HepG2 (cell line): Measurements from ENCODE around the gene MVP. TPM values are rescaled to one million over a fixed set of nuclear protein-coding genes. Genes with fewer than 3 reads are reported as not detected.

Experiments
- AHR ChIP-seq: IDR thresholded peaks from 2 replicates; pipeline ENCODE4 v1.6.1; 2018; ENCODE audit warnings: missing genetic modification reagents, missing compliant biosample characterization
- CBFB ChIP-seq: sonication (generic); formaldehyde crosslinking; IDR thresholded peaks from 2 replicates; pipeline ENCODE4 v1.4.0; 2020; ENCODE audit warnings: missing genetic modification reagents
- ELF1 ChIP-seq: sonication (generic); formaldehyde crosslinking; IDR thresholded peaks from 2 replicates; pipeline ENCODE4 v1.4.0; 2020; ENCODE audit warnings: missing genetic modification reagents
- ELF4 ChIP-seq: sonication (generic); formaldehyde crosslinking; IDR thresholded peaks from 2 replicates; pipeline ENCODE4 v1.5.0; 2020; ENCODE audit warnings: missing genetic modification reagents, mild to moderate bottlenecking, moderate library complexity, borderline replicate concordance
- ERF ChIP-seq: IDR thresholded peaks from 2 replicates; pipeline ENCODE4 v1.6.1; 2018; ENCODE audit warnings: missing biosample characterization, missing genetic modification reagents
- KAT8 ChIP-seq: IDR thresholded peaks from 2 replicates; pipeline ENCODE4 v1.6.1; 2016; ENCODE audit warnings: missing genetic modification reagents, missing compliant biosample characterization
- KDM2A ChIP-seq: sonication (generic); formaldehyde crosslinking; IDR thresholded peaks from 2 replicates; pipeline ENCODE4 v1.4.0; 2020; ENCODE audit warnings: low read depth, missing genetic modification reagents, borderline replicate concordance
- MIXL1 ChIP-seq: IDR thresholded peaks from 2 replicates; pipeline ENCODE4 v1.6.1; 2016
- NFE2L1 ChIP-seq: sonication (generic); formaldehyde crosslinking; IDR thresholded peaks from 2 replicates; pipeline ENCODE4 v1.4.0; 2020; ENCODE audit warnings: missing genetic modification reagents, mild to moderate bottlenecking, borderline replicate concordance
- RFX1 ChIP-seq: fragments of 450-650 bp; IDR thresholded peaks from 2 replicates; pipeline ENCODE4 v1.6.1; 2017
- RFX5 ChIP-seq: IDR thresholded peaks from 2 replicates; pipeline ENCODE4 v1.6.1; 2011; ENCODE audit warnings: low read depth, low read length, improper control_type of control experiment
- STAT5B ChIP-seq: sonication (generic); formaldehyde crosslinking; IDR thresholded peaks from 2 replicates; pipeline ENCODE4 v1.4.0; 2020; ENCODE audit warnings: missing genetic modification reagents
- SYNCRIP ChIP-seq: fragments of 200-400 bp; formaldehyde crosslinking; IDR thresholded peaks from 2 replicates; pipeline ENCODE4 v1.6.1; 2018; ENCODE audit warnings: mild to moderate bottlenecking, low read depth, low read length; ENCODE audit not compliant: insufficient read depth
- TOPORS ChIP-seq: sonication (generic); formaldehyde crosslinking; IDR thresholded peaks from 2 replicates; pipeline ENCODE4 v1.8.0; 2023; ENCODE audit warnings: mild to moderate bottlenecking, missing genetic modification reagents
- ZKSCAN8 ChIP-seq: IDR thresholded peaks from 2 replicates; pipeline ENCODE4 v1.6.1; 2016; ENCODE audit warnings: borderline replicate concordance, missing genetic modification reagents, missing compliant biosample characterization
- ZNF382 ChIP-seq: sonication (generic); formaldehyde crosslinking; IDR thresholded peaks from 2 replicates; pipeline ENCODE4 v1.5.0; 2020; ENCODE audit warnings: missing genetic modification reagents, mild to moderate bottlenecking, borderline replicate concordance
- ZNF432 ChIP-seq: sonication (generic); formaldehyde crosslinking; IDR thresholded peaks from 2 replicates; pipeline ENCODE4 v1.5.0; 2020; ENCODE audit warnings: missing genetic modification reagents, mild to moderate bottlenecking, borderline replicate concordance
- ZNF564 ChIP-seq: sonication (generic); formaldehyde crosslinking; IDR thresholded peaks from 2 replicates; pipeline ENCODE4 v1.8.1; 2023; ENCODE audit warnings: mild to moderate bottlenecking, missing genetic modification reagents
- ZNF713 ChIP-seq: sonication (generic); formaldehyde crosslinking; IDR thresholded peaks from 2 replicates; pipeline ENCODE4 v1.4.0; 2020; ENCODE audit warnings: mild to moderate bottlenecking, missing genetic modification reagents
- ZNF773 ChIP-seq: sonication (generic); formaldehyde crosslinking; IDR thresholded peaks from 2 replicates; pipeline ENCODE4 v1.4.0; 2020; ENCODE audit warnings: missing genetic modification reagents, borderline replicate concordance
- ZSCAN30 ChIP-seq: sonication (generic); formaldehyde crosslinking; IDR thresholded peaks from 2 replicates; pipeline ENCODE4 v1.5.0; 2020; ENCODE audit warnings: mild to moderate bottlenecking, missing genetic modification reagents
- polyA plus RNA-seq, 8 experiments: library from polyadenylated mRNA; depleted of rRNA in 3 of 8; stranded (reverse) in 7 of 8; unstranded in 1 of 8; fragments of >200 nt; fragmentation: Illumina TruSeq in 4 of 8; extraction: Trizol in 4 of 8; gene quantifications; 2 replicates each; pipeline versions ENCODE4 v1.2.1 to v1.2.3, GENCODE V29; 2011 to 2016; ENCODE audit warnings: low read depth in 4 of 8, missing spikeins in 1 of 8, mixed read lengths in 1 of 8; ENCODE audit not compliant: insufficient read depth in 1 of 8
- total RNA-seq, 5 experiments: library from RNA; depleted of rRNA; stranded (reverse); fragments of >200 nt; fragmentation: Illumina TruSeq; extraction: Trizol; gene quantifications; 2 replicates each; pipeline ENCODE4 v1.2.3, GENCODE V29; 2016; ENCODE audit warnings: low read depth in 1 of 5
- TF ChIP-seq, protein P1 (sequence below): IDR thresholded peaks from 2 replicates; pipeline ENCODE4 v1.6.1; 2016; ENCODE audit warnings: missing compliant biosample characterization, missing genetic modification reagents, borderline replicate concordance
- TF ChIP-seq, protein P2 (sequence below): sonication (generic); formaldehyde crosslinking; IDR thresholded peaks from 2 replicates; pipeline ENCODE4 v1.8.1; 2023; ENCODE audit warnings: mild to moderate bottlenecking, moderate library complexity, missing genetic modification reagents
- TF ChIP-seq, protein P3 (sequence below): sonication (generic); formaldehyde crosslinking; IDR thresholded peaks from 2 replicates; pipeline ENCODE4 v1.5.0; 2020; ENCODE audit warnings: mild to moderate bottlenecking, low read depth, missing genetic modification reagents, borderline replicate concordance
- TF ChIP-seq, protein P4 (sequence below): sonication (generic); formaldehyde crosslinking; IDR thresholded peaks from 2 replicates; pipeline ENCODE4 v1.5.0; 2020; ENCODE audit warnings: missing genetic modification reagents
- TF ChIP-seq, protein P5 (sequence below): IDR thresholded peaks from 2 replicates; pipeline ENCODE4 v1.6.1; 2012; ENCODE audit warnings: low read depth, low read length, improper control_type of control experiment

Gene MVP
- total and polyA plus RNA-seq, 2 of the 13 experiments (the other 11 are each of a cell fraction or from before 2014, with no cell fraction given), result 22.9 to 43.5 TPM

DNA sequence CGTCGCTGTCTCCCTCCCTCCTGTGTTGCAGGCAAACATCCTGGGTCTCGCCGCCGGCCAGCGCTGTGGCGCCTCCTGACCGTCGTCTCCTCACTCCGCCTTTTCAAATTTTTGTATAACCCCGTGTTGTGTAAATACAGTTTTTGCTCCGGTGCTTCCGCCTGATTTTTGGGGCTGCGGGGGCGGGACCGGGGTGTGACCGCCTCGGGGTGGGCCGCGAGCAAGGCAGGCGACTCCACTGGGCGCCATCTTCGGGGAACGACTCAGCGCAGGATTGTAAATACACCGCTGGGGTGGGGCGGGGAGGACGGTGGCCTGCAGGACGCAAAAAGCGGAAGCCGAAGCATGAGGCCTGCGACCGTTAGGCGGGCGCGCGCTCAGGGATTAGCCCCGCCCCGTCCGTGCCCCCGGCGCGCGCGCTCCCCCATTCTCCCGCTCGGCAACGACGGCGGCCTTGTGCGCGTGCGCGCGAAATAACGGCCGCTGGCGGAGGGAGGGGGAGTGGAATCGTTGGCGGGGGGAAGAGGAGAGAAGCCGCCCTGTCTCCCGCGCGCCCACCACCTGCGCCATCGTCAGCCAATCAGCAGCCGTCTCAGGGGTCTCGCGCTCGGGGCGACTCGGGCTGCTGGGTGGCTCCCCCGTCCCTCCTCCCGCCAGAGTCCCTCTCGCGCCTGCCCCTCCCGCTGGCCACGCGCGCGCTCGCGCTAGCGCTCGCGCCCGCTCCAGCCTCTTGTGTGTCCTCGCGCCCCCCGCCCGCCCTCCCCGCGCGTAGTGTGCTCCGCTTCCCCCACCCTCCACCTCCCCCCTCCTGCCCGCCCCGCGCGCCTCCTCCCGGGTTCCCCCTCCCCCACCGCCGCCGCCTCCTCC is 14.8 kb upstream of the MVP start (continued):
- peak; percentile 97 for TF ChIP-seq KAT8 (CRISPR knock-in tag)
- peak; percentile 94 for TF ChIP-seq CBFB
- TF ChIP-seq ZNF773 (CRISPR knock-in tag), result peak; percentile 91
- peak; percentile 58; the same call in 1 of the 2 replicates for TF ChIP-seq ZSCAN30 (CRISPR knock-in tag)
- TF ChIP-seq ZNF432 (CRISPR knock-in tag), result no peak
- TF ChIP-seq, protein P1, sequence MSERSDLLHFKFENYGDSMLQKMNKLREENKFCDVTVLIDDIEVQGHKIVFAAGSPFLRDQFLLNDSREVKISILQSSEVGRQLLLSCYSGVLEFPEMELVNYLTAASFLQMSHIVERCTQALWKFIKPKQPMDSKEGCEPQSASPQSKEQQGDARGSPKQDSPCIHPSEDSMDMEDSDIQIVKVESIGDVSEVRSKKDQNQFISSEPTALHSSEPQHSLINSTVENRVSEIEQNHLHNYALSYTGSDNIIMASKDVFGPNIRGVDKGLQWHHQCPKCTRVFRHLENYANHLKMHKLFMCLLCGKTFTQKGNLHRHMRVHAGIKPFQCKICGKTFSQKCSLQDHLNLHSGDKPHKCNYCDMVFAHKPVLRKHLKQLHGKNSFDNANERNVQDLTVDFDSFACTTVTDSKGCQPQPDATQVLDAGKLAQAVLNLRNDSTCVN, result peak; percentile 89
- TF ChIP-seq NFE2L1 (CRISPR knock-in tag), result peak; percentile 38; the same call in 1 of the 2 replicates
- TF ChIP-seq, protein P2, sequence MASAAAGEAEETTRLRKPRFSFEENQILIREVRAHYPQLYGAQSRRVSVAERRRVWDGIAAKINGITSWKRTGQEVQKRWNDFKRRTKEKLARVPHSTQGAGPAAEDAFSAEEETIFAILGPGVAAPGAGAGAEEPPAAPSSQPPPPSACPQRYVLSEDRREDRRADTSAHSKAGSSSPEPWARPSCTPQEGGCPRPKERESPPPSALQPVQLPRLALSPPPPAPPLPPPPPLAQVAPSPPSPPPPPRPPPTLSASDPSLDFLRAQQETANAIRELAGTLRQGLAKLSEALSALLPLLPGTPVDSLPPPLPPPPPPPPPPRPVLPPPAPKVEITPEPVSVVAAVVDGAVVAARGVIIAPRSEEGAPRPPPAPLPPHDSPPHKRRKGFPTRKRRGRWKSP (CRISPR knock-in tag), result peak; percentile 97
- peak; percentile 99 for TF ChIP-seq TOPORS (CRISPR knock-in tag)
- peak; percentile 99 for TF ChIP-seq KDM2A
- TF ChIP-seq, protein P3, sequence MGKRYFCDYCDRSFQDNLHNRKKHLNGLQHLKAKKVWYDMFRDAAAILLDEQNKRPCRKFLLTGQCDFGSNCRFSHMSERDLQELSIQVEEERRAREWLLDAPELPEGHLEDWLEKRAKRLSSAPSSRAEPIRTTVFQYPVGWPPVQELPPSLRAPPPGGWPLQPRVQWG (CRISPR knock-in tag), result no peak
- TF ChIP-seq ZNF382 (CRISPR knock-in tag), result no peak
- TF ChIP-seq, protein P4, sequence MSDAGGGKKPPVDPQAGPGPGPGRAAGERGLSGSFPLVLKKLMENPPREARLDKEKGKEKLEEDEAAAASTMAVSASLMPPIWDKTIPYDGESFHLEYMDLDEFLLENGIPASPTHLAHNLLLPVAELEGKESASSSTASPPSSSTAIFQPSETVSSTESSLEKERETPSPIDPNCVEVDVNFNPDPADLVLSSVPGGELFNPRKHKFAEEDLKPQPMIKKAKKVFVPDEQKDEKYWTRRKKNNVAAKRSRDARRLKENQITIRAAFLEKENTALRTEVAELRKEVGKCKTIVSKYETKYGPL, result peak; percentile 72; the same call in 1 of the 2 replicates
- TF ChIP-seq RFX1, result no peak
- peak; percentile 74 for TF ChIP-seq MIXL1 (CRISPR knock-in tag)
- TF ChIP-seq ZKSCAN8 (CRISPR knock-in tag), result 0 out of 2 replicates have a peak, but pooled peaks have one; percentile 82
- TF ChIP-seq ZNF713 (CRISPR knock-in tag), result no peak
- TF ChIP-seq ERF (CRISPR knock-in tag), result peak; percentile 99
- 0 out of 2 replicates have a peak, but pooled peaks have one; percentile 46 for TF ChIP-seq ELF4
- peak; percentile 84; the same call in 1 of the 2 replicates for TF ChIP-seq STAT5B (CRISPR knock-in tag)
- TF ChIP-seq ZNF564 (CRISPR knock-in tag), result peak; percentile 78; the same call in 1 of the 2 replicates
- TF ChIP-seq SYNCRIP, result no peak
- peak; percentile 95 for TF ChIP-seq AHR (CRISPR knock-in tag)
- TF ChIP-seq RFX5, result peak; percentile 19; the same call in 1 of the 2 replicates
- TF ChIP-seq ELF1 (CRISPR knock-in tag), result peak; percentile 88
- TF ChIP-seq, protein P5, sequence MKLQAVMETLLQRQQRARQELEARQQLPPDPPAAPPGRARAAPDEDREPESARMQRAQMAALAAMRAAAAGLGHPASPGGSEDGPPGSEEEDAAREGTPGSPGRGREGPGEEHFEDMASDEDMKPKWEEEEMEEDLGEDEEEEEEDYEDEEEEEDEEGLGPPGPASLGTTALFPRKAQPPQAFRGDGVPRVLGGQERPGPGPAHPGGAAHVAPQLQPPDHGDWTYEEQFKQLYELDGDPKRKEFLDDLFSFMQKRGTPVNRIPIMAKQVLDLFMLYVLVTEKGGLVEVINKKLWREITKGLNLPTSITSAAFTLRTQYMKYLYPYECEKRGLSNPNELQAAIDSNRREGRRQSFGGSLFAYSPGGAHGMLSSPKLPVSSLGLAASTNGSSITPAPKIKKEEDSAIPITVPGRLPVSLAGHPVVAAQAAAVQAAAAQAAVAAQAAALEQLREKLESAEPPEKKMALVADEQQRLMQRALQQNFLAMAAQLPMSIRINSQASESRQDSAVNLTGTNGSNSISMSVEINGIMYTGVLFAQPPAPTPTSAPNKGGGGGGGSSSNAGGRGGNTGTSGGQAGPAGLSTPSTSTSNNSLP, result no peak
